HG03280 (cell line): ENCODE measurements around the gene RFX2.
"Not testable (repeated sequence)": the region's sequence is repeated elsewhere in the genome, so short reads cannot be mapped to it uniquely, and the experiment has no call there.

Experiments
- ATAC-seq: cut with Tn5 transposase; IDR thresholded peaks from one replicate; pipeline ENCODE4 v1.9.1; 2021; ENCODE audit warnings: mild to moderate bottlenecking, moderate library complexity; ENCODE audit not compliant: unreplicated experiment

RFX2 gene

DNA sequence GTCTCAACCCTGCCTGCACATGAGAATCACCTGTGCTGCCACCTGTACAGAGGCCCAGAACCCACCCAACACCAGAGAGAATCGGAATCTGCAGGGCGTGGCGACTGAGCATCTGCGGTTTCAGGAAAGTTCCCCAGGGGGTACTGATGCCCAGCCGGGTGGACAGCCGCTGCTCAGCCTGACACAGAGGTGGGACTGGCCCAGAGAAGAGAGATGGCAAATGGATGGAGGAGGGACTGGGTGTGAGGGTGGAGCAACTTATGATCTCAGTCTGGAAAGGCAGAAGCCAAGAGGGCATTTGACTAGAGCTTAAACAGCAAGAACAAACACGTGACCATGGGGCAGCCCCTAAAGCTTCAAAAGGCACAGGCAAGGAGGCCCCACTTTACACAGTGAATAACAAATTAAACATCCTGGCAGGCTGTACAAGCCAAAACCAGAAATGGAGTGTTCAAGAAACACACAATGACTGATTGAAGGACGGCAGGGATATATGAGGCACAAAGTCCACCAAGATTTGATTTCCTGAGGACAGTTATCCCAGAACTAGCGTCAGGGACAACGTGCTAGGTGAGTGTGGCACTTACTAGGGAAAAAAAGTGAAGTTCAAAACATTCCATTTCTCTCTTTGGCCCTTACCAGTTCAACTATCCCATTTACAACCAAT, 135.4 kb downstream of the RFX2 start:
- no peak for ATAC-seq

DNA sequence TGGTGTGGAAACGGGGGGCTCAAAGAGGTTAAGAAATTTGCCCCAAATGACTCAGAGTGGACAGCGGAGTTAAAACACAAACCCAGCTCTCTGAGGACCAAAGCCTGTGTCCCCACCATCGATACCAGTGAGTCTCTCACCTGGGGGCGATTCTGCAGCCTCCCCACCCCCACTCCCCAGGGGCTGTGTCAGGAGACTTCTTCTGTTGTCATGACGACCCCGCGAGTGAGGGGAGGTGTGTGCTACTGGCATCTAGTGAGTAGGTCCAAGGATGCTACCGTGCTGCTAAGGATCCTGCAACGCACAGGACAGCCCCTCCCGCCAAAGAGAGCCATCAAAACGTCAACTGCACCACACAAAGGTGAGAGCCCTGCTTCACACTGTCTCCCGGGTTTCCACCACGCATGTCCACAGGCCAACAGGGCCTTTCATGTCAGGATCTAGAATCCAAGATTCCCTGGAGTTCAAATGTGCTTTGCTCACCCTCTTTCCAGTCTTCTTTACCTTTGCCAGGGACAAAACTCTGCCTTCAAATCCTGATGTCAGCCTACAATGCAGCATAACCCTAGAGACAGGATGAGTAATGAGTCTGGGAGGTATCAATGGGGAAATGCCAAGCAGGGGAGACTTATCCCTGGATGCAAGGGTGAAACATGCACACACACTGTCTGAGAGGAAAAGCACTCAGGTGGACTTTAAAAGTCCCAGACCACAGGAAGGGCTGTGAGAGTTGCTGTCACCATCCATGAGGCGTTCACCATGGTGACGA, 136.2 kb downstream of the RFX2 start:
- ATAC-seq, result no peak

DNA sequence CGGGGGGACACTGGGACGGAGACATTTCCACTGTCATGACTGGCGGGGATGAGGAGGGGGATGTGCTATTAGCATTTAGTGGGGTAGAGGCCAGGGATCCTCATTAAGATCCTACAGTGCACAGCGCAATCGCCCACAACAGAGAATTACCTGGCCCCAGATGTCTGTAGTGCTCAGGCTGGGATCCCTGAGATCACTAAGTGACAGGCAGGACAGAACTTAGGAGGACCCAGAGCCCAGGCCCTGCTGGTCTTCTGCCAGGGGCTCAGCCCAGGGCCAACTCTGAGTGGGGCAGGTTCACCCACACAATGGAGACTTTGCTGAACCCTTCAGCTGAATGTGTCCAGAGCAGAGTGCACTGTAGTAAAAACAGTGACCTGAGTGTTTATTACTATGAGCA, 136.9 kb downstream of the RFX2 start:
- ATAC-seq, result no peak

DNA sequence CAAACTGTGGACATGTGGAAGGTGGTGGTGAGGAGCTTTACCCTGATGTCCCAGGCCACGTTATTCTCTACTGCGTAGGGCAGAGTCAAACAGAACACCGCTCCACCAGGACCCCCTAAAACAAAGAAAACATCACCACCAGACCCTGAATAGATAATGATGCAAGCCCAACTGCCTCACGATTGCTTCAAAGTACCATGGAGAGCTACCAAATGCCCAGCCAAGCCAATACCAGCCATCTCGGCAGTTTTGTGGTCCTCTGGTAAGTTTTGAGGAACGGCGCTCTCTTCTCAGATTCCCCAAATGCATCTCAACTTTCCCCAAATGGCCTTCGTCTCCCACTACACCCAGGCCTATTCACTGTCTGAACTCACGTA, 138.0 kb downstream of the RFX2 start:
- no peak for ATAC-seq

DNA sequence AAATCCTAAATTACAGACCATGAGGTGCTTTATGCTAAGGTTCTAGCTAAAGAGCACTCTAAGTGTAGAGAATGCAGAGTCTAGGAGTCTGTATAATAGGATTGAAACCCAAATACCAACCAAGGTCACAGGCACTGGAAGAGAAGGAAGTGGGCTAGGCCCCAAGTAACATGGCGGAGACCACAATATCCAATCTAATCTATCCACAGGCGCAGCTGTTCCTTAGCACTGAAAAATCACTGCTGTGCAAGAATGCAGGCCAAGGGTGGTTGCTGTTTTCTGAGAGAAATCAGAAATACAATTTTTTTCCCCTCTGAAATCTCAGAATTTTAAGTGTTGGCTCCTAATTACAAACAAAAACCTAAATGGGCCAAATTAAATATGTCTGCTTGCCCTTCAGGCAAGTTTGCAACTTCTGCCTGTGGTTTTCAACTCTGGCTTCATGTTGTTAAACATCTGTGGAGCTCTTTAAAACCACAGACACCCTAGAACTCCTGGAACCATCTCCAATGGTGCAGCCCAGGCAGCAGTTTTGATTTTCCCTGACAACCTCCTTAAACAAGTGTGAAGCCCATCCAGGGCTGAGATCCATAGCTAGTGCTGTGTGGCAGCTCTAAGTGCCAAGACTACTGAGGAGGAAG, 138.5 kb downstream of the RFX2 start:
- no peak for ATAC-seq

DNA sequence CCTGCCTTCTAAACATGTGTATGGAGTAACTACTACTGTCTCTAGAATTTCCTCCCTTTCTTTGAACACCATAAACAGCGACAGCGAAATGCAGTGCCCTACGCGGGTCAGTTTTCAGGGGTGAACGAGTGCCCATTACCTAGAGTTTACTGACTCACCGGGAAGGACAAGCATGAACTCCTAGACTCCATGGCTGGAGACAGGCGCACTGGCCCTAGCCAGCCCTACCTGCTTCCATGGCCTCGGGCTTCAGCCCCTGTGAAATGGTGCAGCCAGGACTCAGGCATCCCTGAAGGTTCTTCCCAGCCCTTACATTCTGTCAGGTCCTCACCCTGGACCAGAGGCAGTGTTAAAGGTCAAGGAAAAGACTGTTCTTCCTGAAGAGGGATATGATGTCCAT, 140.8 kb downstream of the RFX2 start:
- no peak for ATAC-seq

DNA sequence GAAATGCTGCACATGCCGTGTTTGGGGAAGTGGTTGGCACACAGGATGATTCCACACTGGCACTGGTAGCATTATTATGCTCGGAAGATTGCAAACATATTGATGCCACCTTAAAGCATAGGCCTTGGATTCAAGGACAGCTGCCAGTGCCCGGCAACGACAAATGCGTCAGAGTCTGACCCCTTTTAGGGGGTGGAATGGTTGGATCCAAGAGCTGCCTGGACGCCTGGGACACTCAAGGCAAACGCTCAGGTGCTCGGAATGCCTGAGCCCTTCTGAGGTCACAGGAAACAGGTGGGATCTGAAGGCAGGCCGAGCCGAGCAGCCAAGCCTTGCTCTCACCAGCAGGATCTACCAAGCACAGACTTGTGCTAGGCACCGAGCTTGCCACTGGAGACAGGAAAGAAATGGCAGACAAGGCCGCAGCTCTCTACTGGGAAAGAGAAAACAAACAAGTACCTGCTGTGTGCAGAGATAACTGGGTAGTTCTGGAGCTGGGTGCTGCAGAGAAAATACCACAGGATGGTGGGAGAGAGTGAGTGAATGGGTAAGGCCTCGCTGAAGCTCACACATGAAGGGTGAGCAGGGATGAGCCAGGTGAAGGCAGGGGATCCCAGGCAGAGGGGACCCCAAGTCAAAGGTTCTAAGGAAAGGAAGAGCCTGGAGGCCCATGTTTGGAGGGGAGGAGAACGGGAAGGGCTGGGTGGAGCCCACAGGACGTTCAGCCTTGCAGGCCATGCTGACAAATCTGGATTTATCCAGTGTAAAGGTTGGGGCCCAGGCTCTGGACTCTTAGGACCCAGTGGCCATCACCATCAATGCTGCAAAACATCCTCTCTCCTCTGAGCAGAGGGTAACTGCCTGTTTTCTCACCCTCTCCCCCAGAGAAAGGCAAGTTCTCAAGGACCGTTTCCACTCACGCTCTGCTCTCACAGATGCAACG, 141.6 kb downstream of the RFX2 start:
- no peak for ATAC-seq

DNA sequence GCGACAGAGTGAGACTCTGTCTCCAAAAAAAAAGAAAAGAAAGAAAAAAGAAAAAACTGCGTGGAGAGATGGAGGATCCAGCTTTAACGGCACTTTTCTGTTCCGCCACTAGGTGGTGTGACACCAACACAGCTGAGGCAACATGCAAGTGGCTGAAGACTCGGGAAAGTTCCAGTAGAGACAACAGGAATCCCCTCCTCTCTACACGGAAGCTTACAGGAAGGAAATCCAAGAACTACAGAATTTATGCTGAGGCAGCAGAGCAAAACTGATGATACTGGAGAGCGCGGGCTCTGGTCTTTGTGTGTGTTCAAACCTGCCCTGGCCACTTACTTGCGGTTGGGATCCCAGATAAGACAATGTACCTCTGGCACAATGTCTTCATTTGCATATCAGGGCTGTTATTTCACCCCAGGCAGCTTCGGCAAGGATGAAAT, 142.3 kb downstream of the RFX2 start:
- no peak for ATAC-seq

DNA sequence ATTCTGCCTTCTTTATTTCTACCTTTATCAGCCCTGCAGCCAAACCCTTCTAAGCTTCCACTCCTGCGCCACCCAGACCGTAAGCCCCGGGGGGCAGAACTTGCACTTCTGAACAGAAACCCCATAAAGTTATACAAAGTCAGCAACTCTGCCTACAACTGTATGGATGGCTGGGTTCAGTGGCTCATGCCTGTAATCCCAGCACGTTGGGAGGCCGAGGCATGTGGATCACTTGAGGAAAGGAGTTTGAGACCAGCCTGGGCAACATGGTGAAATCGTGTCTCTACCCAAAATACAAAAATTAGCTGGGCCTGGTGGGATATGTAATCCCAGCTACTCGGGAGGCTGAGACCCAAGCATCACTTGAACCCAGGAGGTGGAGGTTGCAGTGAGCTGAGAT, 142.7 kb downstream of the RFX2 start:
- no peak for ATAC-seq

DNA sequence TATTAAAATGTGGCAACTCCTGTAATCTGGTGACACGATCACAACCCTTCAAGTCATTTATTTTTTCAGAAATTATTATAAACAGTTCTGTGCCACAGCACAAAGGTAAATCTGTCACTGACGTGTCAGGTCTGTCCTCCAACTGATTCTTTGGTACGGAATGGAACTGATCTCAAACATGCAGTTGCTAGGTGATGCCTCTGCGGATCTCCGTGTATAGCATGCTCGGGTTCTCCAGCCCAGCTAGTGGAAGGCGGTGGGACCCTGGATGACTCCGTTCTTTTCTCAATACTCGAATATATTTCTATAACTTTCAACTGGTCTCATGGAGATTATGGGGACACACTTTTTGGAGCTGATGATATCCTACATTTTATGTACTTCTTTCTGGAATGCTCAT, 143.4 kb downstream of the RFX2 start:
- ATAC-seq, result no peak

DNA sequence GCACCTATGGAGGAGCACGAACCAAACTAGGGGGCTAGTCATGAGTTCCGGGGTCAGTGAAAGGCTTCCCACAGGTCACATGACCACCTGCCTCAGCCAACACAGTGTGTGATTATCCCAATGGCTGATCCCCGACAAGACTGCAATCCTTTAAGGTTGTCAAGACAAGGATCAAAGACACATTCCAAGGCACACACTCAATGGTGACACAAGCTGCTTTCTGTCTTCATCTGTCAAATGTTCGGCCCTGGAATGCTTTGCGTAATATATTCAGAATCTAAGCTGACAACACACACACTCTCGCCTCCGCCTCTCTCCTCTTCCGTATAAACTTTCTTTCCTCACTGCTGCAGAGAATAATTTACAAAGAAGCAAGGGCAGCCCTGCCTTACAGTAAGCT, 144.1 kb downstream of the RFX2 start:
- ATAC-seq, result no peak

DNA sequence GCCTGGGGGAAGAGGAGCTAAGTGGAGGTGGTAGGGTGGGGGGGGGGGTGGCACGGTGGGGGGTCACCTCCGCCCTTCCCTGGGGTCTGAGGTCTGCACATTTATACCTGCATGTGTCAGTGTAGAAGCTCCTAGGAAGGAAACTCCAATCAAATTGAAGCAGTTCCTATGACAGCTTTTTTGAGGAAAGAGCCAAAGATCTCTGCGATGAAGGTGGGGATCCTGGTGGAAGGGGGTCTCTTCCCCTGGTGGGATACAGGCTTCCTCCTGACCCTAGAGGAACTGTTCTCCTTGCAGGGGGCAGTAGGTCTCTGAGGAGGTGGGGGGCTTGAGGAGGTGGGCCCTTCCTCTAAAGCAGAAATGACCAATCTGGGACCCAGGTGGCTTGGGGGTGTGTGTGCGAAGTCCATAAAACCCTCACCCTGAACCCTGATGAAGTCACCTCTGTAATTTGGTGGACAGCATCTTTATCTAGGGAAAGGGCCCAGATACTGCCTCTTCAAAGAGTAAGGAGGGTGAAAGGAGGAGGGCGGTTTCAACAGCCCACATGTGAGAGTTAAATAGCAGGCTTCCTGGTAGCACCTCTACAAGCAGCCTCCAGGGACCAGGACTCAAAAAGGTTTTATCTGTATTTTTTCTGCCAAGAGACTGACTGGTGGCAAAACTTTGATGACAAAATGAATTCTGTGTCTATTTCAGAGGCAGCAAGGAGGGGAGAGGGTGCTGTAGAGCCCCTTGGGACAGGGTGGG, 145.3 kb downstream of the RFX2 start:
- no peak for ATAC-seq

DNA sequence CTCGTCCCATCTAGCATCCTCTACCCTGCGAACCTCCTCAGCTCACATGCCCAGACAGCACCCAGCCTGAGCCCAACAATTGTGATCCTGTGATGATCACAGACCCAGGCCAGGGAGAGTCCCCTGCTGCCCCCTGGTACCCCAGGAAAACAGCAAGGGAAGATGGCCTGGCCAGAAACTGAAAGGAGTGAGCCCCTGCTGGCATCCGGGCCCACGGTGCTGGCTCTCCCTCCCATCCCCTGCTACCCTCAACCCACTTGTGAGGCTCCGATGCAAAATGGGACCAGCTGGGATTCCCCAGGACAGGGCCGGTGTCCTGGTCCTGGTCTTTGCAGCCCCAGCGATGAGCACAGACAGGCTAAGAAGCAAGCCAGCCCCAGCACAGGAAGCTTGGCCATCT, 146.4 kb downstream of the RFX2 start:
- no peak for ATAC-seq

DNA sequence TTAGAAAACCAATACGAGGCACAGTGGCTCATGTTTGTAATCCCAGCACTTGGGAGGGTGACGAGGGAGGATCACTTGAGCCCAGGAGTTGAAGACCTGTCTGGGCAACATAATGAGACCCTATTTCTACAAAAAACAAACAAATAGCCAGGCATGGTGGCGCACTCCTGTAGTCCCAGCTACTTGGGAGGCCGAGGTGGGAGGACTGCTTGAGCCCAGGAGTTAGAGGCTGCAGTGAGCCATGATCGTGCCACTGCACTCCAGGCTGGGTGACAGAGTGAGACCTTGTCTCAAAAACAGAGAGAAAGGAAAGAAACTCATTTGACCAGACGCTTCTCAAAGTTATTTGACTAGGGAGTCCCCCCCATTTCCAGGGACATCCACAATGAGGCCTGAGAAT, 147.0 kb downstream of the RFX2 start:
- ATAC-seq, result not testable (repeated sequence)

DNA sequence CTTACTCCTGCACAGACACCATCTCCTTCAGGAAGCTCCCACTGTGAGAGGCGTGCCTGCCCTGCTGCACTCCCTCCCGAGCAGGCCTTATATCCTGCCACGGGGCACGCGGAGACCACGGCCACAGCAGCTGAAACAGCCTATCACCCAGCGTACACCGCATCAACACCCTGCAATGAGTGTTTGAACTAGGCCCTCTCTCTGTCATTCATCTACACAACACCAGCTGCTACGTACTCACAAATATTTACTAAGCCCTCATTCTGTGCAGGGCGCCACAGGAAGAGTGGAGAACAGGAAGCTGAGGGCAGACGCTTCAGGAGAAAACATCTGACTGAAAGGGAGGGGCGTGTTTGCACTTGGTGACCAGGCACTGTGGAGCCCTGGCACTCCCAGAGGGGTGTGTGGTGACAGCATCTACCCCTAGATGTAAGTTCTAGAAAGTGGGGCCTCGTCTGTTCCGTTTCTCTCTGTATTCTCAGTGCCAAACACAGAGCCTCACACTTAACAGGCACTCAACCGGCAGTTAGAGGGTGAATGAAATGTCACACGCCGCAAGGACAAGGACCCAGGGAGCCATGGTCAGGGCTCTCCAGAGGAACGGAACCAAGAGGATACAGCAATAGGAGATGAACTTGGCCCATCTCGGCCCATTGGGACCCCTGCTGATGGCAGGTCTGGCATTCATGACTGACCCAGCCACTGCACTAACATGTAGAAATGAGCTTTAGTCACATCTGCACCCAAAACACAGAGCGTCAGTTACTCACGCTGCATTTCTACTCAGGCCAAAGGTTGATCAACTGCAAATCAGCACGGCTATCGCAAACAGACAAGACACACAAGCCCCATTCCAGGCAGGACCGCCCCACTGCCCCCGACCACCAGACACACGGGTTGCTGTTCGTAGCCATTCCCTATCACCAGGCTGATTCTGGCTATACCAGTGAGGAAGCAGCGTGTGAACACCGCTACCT, 148.0 kb downstream of the RFX2 start:
- ATAC-seq, result no peak

DNA sequence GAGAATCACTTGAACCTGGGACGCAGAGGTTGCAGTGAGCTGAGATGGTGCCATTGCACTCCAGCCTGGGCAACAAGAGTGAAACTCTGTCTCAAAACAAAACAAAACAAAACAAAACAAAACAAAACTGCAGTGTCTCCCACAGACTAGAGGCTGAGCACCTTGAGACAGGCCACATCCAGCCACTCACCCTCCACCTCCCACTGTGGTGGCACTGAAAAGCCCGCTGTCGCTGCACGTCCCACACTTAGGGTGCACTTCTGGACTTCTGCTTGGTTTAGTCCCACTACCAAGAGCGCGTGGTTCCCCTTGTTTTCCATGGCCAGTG, 148.7 kb downstream of the RFX2 start:
- not testable (repeated sequence) for ATAC-seq

DNA sequence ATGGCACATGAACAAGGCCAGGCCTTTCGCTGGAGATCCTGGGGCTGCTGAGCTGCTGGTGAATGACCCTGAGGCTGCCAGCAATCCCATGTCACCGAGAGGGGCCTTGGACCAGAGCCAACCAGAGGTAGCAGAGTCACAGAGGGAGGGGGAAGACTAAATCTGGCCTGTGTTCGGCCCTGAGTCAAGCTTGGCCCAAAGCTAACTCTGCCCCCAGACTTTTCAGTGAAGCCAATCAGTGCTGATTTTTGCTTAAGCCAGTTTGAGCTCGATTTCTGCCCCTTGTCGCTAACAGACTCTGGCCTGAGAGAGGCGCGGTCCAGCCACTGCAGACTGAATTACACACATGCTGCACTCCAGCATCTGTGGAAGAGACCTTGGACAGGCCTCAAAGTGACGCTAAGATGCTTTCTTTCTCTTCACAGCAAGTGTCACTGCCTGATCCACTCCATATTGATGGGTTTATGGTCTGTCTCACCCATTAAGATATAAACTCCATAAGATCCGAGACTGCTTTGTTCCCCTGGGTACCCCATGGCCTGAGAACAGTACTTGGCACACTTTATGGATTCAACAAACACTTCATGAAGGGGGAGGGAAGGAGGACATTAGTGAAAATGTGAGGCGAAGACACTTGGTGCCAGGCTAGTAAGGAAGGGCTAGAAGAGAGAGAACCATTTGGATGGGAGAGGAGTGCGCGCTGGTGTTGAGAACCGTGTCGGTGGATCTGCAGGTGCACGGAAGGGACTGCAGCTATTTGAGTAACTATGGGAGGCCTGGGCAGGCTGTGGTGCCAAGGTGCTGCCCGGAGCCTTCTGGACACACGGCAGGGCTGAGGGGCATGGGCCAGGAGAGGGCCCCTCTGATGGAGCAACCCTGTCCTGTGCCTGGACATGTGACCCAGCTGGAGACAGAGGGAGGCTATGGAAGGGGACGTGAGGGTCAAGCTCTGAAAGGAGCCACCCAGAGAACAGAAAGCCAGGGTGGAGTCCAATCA, 150.0 kb downstream of the RFX2 start:
- ATAC-seq, result no peak
